Measurements from ENCODE around the gene PTTG2.
A peak's percentile ranks its signal among the peaks of the same experiment; 100 is the strongest.

PTTG2 gene

GRCh38 chr4:37948542-37948941, 11.7 kb upstream of the PTTG2 start:
- Mint-ChIP-seq H3K9me3 (no peaks in the 10 kb centered on the region), H3K27ac (no peak overlapping the region), H3K36me3 (ENCODE audit: low read depth) (peaks cover 15% of the 10 kb centered on the region), H3K4me3 (no peak overlapping the region), H3K27me3 (no peaks in the 10 kb centered on the region), H3K4me1 (ENCODE audit: low read depth) (peaks cover 31% of the 10 kb centered on the region)

GRCh38 chr4:37949636-37950426, 10.4 kb upstream of the PTTG2 start:
- H3K27me3 Mint-ChIP-seq = no peaks in the 10 kb centered on the region
- peaks cover 15% of the 10 kb centered on the region for H3K36me3 Mint-ChIP-seq (ENCODE audit: low read depth)
- peaks cover 36% of the 10 kb centered on the region for H3K4me1 Mint-ChIP-seq (ENCODE audit: low read depth)
- H3K9me3 Mint-ChIP-seq = no peaks in the 10 kb centered on the region
- H3K4me3 Mint-ChIP-seq = no peak overlapping the region
- no peak overlapping the region for H3K27ac Mint-ChIP-seq

- Mint-ChIP-seq H3K4me3 (no peak overlapping the region), H3K9me3 (no peaks in the 10 kb centered on the region), H3K27ac (no peak overlapping the region), H3K27me3 (no peaks in the 10 kb centered on the region), H3K36me3 (ENCODE audit: low read depth) (peaks cover 15% of the 10 kb centered on the region), H3K4me1 (ENCODE audit: low read depth) (peaks cover 30% of the 10 kb centered on the region)
These were observed 8.5 kb upstream of the PTTG2 start for GRCh38 chr4:37951461-37952352.

- H3K27ac Mint-ChIP-seq = no peak overlapping the region
These were observed 7.0 kb upstream of the PTTG2 start for GRCh38 chr4:37953156-37953555.

GRCh38 chr4:37953620-37954293, 6.4 kb upstream of the PTTG2 start:
- Mint-ChIP-seq H3K4me1 (ENCODE audit: low read depth) (peaks cover 15% of the 10 kb centered on the region), H3K27me3 (no peaks in the 10 kb centered on the region), H3K36me3 (ENCODE audit: low read depth) (peaks cover 12% of the 10 kb centered on the region), H3K4me3 (no peak overlapping the region), H3K9me3 (no peaks in the 10 kb centered on the region), H3K27ac (no peak overlapping the region)

More at GRCh38 chr4:37953156-37953555, 7.0 kb upstream of the PTTG2 start:
- peaks cover 21% of the 10 kb centered on the region for H3K4me1 Mint-ChIP-seq (ENCODE audit: low read depth)
- H3K27me3 Mint-ChIP-seq = no peaks in the 10 kb centered on the region
- H3K36me3 Mint-ChIP-seq (ENCODE audit: low read depth) = peaks cover 15% of the 10 kb centered on the region
- no peak overlapping the region for H3K4me3 Mint-ChIP-seq
- no peaks in the 10 kb centered on the region for H3K9me3 Mint-ChIP-seq

GRCh38 chr4:37956941-37957340, 3.3 kb upstream of the PTTG2 start:
- no peaks in the 10 kb centered on the region for H3K9me3 Mint-ChIP-seq
- no peak overlapping the region for H3K4me3 Mint-ChIP-seq
- H3K36me3 Mint-ChIP-seq (ENCODE audit: low read depth) = peaks cover 7% of the 10 kb centered on the region
- H3K27me3 Mint-ChIP-seq = no peaks in the 10 kb centered on the region
- H3K27ac Mint-ChIP-seq = no peak overlapping the region
- peaks cover 12% of the 10 kb centered on the region for H3K4me1 Mint-ChIP-seq (ENCODE audit: low read depth)

GRCh38 chr4:37958932-37959331, 1.3 kb upstream of the PTTG2 start:
- Mint-ChIP-seq H3K4me1 (ENCODE audit: low read depth) (peaks cover 15% of the 10 kb centered on the region), H3K9me3 (no peaks in the 10 kb centered on the region), H3K36me3 (ENCODE audit: low read depth) (no peaks in the 10 kb centered on the region), H3K27ac (no peak overlapping the region), H3K27me3 (no peaks in the 10 kb centered on the region), H3K4me3 (no peak overlapping the region)

GRCh38 chr4:37960679-37961450, 667 bp downstream of the PTTG2 start:
- no peaks in the 10 kb centered on the region for H3K27me3 Mint-ChIP-seq
- no peak overlapping the region for H3K27ac Mint-ChIP-seq
- H3K4me3 Mint-ChIP-seq = no peak overlapping the region
- H3K4me1 Mint-ChIP-seq (ENCODE audit: low read depth) = peaks cover 19% of the 10 kb centered on the region
- no peaks in the 10 kb centered on the region for H3K36me3 Mint-ChIP-seq (ENCODE audit: low read depth)
- H3K9me3 Mint-ChIP-seq = no peaks in the 10 kb centered on the region

- Mint-ChIP-seq H3K36me3 (ENCODE audit: low read depth) (no peaks in the 10 kb centered on the region), H3K27ac (peak overlapping the region; percentile 28)
These were observed 4.7 kb downstream of the PTTG2 start for GRCh38 chr4:37964734-37965457.

GRCh38 chr4:37966044-37966443, 5.8 kb downstream of the PTTG2 start:
- no peaks in the 10 kb centered on the region for H3K9me3 Mint-ChIP-seq
- H3K36me3 Mint-ChIP-seq (ENCODE audit: low read depth) = no peaks in the 10 kb centered on the region
- peaks cover 41% of the 10 kb centered on the region for H3K4me1 Mint-ChIP-seq (ENCODE audit: low read depth)
- H3K27me3 Mint-ChIP-seq = no peaks in the 10 kb centered on the region
- no peak overlapping the region for H3K4me3 Mint-ChIP-seq
- H3K27ac Mint-ChIP-seq = no peak overlapping the region

More at GRCh38 chr4:37964734-37965457, 4.7 kb downstream of the PTTG2 start:
- no peaks in the 10 kb centered on the region for H3K9me3 Mint-ChIP-seq
- peaks cover 31% of the 10 kb centered on the region for H3K4me1 Mint-ChIP-seq (ENCODE audit: low read depth)
- no peak overlapping the region for H3K4me3 Mint-ChIP-seq
- H3K27me3 Mint-ChIP-seq = no peaks in the 10 kb centered on the region

GRCh38 chr4:37967736-37968135, 7.5 kb downstream of the PTTG2 start:
- Mint-ChIP-seq H3K27me3 (no peaks in the 10 kb centered on the region), H3K27ac (no peak overlapping the region), H3K4me1 (ENCODE audit: low read depth) (peaks cover 46% of the 10 kb centered on the region), H3K9me3 (no peaks in the 10 kb centered on the region), H3K36me3 (ENCODE audit: low read depth) (no peaks in the 10 kb centered on the region), H3K4me3 (no peak overlapping the region)

GRCh38 chr4:37968747-37969146, 8.5 kb downstream of the PTTG2 start:
- Mint-ChIP-seq H3K9me3 (no peaks in the 10 kb centered on the region), H3K27me3 (no peaks in the 10 kb centered on the region), H3K36me3 (ENCODE audit: low read depth) (no peaks in the 10 kb centered on the region), H3K4me1 (ENCODE audit: low read depth) (peaks cover 54% of the 10 kb centered on the region), H3K27ac (no peak overlapping the region), H3K4me3 (no peak overlapping the region)

- peaks cover 42% of the 10 kb centered on the region for H3K4me1 Mint-ChIP-seq (ENCODE audit: low read depth)
- no peaks in the 10 kb centered on the region for H3K9me3 Mint-ChIP-seq
- no peak overlapping the region for H3K27ac Mint-ChIP-seq
- no peak overlapping the region for H3K4me3 Mint-ChIP-seq
- no peaks in the 10 kb centered on the region for H3K36me3 Mint-ChIP-seq (ENCODE audit: low read depth)
- H3K27me3 Mint-ChIP-seq = no peaks in the 10 kb centered on the region
These were observed 10.5 kb downstream of the PTTG2 start for GRCh38 chr4:37970702-37971101.

- H3K9me3 Mint-ChIP-seq = no peaks in the 10 kb centered on the region
- H3K27me3 Mint-ChIP-seq = no peaks in the 10 kb centered on the region
- no peak overlapping the region for H3K4me3 Mint-ChIP-seq
- no peaks in the 10 kb centered on the region for H3K36me3 Mint-ChIP-seq (ENCODE audit: low read depth)
- no peak overlapping the region for H3K27ac Mint-ChIP-seq
- H3K4me1 Mint-ChIP-seq (ENCODE audit: low read depth) = peaks cover 40% of the 10 kb centered on the region
These were observed 11.0 kb downstream of the PTTG2 start for GRCh38 chr4:37971202-37971601.

Data from stimulated activated naive CD8-positive, alpha-beta T cell treated with anti-CD3 and anti-CD28 coated beads, Interleukin-15, Interleukin-2, amounts not matched to agents 100 ng/mL and 50 ng/mL, for 24 hours (primary cell).